Measurements from ENCODE around the gene FOXC1.

The FOXC1 gene

GRCh38 chr6:1624851-1625781 is 15.4 kb downstream of the FOXC1 start:
- no peak for DNase-seq

DNA sequence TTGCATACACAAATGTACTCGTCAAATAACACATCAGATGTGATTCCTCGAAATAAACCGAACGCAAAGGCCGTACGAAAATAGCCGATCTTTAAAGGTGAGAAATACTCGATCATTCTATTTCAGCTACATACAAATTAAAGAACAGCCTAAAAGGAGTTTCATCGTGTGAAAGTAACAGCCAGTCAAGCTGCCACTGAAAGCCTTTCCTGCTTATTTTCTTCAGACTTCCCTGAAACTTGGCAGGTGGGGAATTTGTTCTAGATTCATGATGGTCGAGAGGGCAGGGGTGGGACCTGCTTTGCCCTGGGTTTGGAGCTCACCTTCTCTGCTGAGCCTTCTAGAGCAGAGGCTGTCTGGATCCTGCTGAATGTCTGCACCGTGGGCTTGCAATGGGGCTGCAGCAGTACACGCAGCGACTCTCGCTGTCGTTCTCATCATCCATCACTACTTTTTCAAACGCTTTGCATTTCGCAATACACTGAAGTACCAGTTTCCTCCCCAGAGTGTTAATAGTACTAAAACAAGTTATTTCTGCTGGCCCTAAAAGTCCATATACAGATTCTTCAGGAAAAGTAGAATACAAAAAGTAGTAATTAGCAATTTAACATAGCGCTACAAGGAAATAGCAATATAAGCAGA is 16.2 kb downstream of the FOXC1 start:
- DNase-seq = no peak

DNA sequence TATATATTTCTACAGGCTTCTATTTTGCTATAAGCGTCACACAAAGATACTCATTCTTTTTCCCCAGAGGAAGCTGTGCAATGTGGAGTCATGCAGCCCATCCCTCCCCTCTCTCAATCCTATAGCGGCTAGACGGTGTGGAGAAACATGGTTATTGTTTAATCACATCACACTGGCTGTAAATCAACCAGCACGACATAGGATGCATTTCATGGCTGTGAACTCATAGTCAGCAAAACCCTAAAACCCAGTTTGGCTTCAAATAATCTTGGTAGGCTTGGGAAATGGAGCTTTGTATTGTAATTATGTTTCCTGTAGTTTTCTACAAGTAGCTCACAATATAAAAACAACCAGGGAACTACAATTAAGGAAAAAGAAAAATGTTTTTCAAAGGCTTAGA is 16.8 kb downstream of the FOXC1 start:
- DNase-seq = no peak

DNA sequence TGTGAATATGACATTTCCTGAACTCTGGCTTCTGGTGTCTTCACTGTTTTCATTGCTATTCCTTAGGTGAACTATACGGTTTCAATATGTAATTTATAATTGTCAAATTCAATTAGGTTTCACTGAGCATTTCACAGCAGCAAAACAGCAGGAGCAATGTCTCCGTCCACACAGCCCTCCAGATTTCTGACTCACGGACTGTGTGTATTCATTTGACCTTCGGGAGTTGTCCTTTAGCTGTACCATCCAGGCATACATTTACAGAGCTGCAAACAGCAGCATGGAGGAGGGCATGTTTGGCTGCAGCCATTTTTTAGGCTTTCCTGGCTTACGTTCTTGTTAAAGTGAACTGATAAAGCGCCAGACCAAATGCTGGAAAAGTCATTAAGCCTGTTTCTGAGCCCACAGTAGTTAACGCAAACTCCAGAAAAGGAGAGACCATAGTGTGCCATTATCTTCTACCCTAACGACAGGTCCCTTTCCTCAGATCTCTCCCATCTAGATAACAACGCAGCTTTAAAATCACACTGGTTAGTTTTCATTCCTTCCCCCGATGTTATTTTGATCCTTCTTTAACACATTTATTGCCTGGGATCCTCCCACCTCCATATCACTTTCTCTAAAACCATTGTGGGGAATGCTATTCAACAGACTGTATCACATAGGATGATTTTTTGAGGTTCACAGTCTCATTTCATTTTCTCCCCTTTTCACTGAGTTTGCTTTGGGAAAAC is 18.3 kb downstream of the FOXC1 start:
- no peak for DNase-seq

GRCh38 chr6:1629316-1629715 is 19.6 kb downstream of the FOXC1 start:
- DNase-seq = no peak

GRCh38 chr6:1630212-1630770 is 20.6 kb downstream of the FOXC1 start:
- no peak for DNase-seq

GRCh38 chr6:1630771-1631217 is 21.1 kb downstream of the FOXC1 start:
- DNase-seq = no peak

GRCh38 chr6:1631251-1631650 is 21.5 kb downstream of the FOXC1 start:
- DNase-seq = no peak

GRCh38 chr6:1633366-1634021 is 23.8 kb downstream of the FOXC1 start:
- no peak for DNase-seq

GRCh38 chr6:1634081-1634480 is 24.4 kb downstream of the FOXC1 start:
- DNase-seq = no peak

- DNase-seq = no peak
Observed at GRCh38 chr6:1635305-1636010, 25.7 kb downstream of the FOXC1 start.

DNA sequence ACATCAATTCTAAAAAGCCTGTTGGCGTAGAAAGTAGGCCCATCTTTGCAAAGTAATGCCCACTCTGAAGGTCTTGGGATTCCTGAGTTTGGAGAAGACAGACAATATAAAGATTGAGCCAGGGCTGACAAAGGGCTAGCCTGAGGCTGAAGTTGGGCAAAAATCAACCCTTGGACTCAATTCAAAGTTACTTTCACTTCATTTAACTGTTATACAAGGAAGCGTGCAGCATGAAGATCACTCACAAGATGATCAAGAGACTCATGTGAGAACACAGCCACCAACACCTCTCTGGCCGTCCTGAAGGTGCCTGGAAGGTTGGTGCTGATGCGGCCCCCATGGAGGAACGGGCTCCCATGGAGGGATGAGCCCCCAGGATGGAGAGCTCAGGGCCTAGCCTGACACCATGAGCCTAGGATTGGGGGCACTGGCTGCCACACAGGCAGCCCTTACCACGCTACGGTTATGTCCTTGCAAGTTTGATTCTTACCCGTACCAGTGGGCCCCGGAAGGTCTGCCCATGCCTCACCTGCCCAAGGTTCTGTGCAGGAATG is 26.6 kb downstream of the FOXC1 start:
- no peak for DNase-seq

- no peak for DNase-seq
Observed at GRCh38 chr6:1636971-1637871, 27.5 kb downstream of the FOXC1 start.

DNA sequence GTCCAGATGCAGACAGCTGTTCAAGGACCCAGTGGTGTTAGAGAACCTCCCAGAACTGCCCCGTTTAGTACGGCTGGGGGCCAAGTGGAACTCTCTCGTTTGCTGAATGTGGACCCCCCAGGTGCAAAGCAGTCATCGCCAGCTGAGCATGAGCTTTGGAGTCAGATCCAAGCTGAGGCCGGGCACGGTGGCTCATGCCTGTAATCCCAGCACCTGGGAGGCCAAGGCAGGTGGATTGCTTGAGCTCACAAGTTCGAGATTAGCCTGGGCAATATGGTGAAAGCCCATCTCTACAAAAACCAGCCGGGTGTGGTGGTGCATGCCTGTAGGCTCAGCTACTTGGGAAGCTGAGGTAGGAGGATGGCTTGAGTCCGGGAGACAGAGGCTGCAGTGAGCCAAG is 29.7 kb downstream of the FOXC1 start:
- no peak for DNase-seq

GRCh38 chr6:1640476-1640875 is 30.8 kb downstream of the FOXC1 start:
- DNase-seq = no peak

DNA sequence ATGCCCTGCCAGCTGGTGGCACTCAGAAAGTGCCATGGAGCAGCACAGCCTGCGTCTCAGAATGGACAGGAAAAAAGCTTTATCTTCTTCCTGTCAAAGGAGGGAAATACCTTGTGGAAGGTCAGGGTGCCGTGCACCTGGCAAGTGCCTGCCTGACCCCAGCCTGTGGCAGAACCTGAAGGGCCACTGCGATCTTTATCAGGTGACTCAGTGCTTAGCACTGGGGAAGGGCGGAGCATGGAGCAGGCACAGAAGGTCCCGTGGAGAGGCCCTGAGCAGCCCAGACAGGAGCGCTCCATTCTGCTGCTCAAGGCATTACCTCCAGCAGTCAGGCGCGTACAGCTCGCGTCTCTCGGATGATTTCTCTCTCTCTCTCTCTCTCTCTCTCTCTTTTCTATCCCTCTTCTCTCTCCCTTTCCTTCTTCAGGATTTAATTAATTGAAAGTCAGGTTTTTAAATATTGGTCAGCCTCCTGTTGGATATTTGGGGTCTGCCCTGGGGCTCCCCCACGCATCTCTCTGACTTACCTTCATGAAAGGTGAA is 31.7 kb downstream of the FOXC1 start:
- DNase-seq = no peak

DNA sequence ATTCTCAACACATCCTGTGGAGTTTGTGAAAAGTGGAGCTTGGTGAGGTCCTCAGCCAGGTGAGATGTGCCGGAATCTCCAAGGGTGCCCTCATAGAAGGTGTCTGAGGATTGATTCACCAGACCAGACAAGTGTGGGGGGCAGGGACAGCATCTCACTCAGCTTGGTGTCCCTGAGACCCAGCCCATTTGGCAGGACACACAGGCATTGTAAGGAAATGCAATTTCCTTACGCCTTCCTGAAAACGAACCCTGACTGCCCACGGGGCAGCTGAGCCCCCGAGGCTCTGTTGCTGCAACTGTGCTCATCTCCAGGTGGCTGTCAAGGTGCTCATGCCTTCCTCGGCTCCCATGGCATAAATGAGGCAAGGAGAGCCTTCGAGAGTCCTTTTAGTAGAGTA is 33.4 kb downstream of the FOXC1 start:
- no peak for DNase-seq

DNA sequence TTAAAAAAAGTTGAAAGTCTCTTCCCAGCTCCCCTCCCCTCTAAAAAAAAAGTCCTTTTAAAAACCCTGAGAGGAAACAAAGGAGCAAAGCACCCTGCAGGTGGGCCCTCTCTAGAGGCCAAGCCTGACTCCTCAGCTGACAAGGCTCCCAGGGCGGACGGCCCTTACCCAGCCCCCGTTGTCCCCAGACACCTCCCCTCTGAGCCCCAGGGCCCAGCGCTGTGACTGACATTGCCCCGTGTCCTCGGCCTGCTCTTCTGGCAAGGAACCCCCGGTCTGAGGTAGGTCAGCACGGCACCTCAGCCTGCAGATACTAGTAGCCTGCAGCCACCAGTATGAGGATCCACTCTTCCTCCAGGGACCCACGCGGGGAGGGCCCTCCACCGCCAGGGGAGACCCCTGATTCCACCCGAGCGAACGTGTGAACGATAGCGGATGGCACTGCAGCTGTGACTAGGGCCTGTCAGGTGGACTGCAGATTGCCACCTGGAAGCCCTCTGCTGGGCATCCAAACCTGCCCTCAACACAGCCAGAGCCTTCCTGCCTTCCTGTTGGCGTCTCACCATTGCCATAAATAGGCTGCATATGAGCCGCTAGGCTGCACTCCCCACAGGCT is 34.2 kb downstream of the FOXC1 start:
- no peak for DNase-seq

DNA sequence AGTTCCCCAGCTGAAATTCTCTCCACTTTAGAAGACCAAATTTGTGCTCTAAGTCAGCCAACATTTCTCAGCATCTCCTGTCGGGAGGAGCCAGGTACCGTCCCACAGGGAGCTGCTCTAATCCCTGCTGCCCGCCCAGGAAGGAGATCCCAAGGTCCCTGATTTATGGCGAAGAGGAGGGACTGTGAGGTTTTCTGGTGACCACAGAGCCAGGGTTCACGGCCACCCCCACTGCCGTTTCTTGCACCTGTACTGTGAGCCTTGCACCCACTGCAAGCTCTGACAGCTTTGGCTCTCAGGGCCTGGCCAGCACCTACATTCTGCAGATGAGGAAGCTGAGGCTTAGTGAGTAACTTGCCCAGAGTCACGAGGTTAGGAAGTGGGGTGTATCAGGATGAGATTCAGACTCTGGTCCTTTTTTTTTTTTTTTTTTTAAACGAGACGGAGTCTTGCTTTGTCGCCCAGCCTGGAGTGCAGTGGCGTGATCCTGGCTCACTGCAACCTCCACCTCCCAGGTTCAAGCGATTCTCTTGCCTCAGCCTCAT is 34.9 kb downstream of the FOXC1 start:
- DNase-seq = no peak

Data from activated naive CD4-positive, alpha-beta T cell treated with anti-CD3 and anti-CD28 coated beads, Interleukin-2, amount 50 U/mL, for 16 hours (primary cell).